Fibroblast of lung (primary cell): ENCODE results near the gene GNPTG. TPM values are rescaled to one million over a fixed set of nuclear protein-coding genes. Genes with fewer than 3 reads are reported as not detected.

Source experiments
- DNase-seq, 2 donors: peaks; one replicate each; pipeline versions ENCODE4 v3.0.0 to v3.0.0-alpha.2; 2010; ENCODE audit warnings: low read depth in 2 of 2
- H2AFZ ChIP-seq: 2 replicates; pipeline ENCODE4 v1.5.1; 2012; ENCODE audit warnings: low read length, control low read depth, inconsistent platforms
- H3K27ac ChIP-seq: 2 replicates; pipeline ENCODE4 v1.5.1; 2011; ENCODE audit warnings: low read length, control low read depth; ENCODE audit not compliant: insufficient read depth
- H3K27me3 ChIP-seq: 2 replicates; pipeline ENCODE4 v1.5.1; 2011; ENCODE audit warnings: mild to moderate bottlenecking, low read length; ENCODE audit not compliant: control insufficient read depth, insufficient read depth
- H3K36me3 ChIP-seq: 2 replicates; pipeline ENCODE4 v1.5.1; 2011; ENCODE audit warnings: low read length; ENCODE audit not compliant: control insufficient read depth, insufficient read depth
- H3K4me1 ChIP-seq: 2 replicates; pipeline ENCODE4 v1.5.1; 2011; ENCODE audit warnings: low read length; ENCODE audit not compliant: control insufficient read depth, insufficient read depth; ENCODE audit errors: extremely low read depth
- H3K4me2 ChIP-seq: 2 replicates; pipeline ENCODE4 v1.5.1; 2011; ENCODE audit warnings: low read length, control low read depth; ENCODE audit not compliant: insufficient read depth; ENCODE audit errors: extremely low read depth
- H3K4me3 ChIP-seq, 4 experiments: fragments of 200-600 bp in 1 of 4; sonication (generic) in 1 of 4; replicated peaks in 1 of 4; 2 replicates each; pipeline ENCODE4 v1.5.1; 2011 to 2016; ENCODE audit warnings: low read length in 4 of 4, low read depth in 3 of 4, mild to moderate bottlenecking in 3 of 4, control low read depth in 2 of 4, inconsistent platforms in 1 of 4, mixed read lengths in 1 of 4; ENCODE audit not compliant: insufficient read depth in 1 of 4; ENCODE audit errors: control extremely low read depth in 1 of 4
- H3K79me2 ChIP-seq: 2 replicates; pipeline ENCODE4 v1.5.1; 2012; ENCODE audit warnings: mild to moderate bottlenecking, low read length, inconsistent platforms; ENCODE audit not compliant: control insufficient read depth, insufficient read depth
- H3K9ac ChIP-seq: 2 replicates; pipeline ENCODE4 v1.5.1; 2011; ENCODE audit warnings: mild to moderate bottlenecking, low read length, control low read depth; ENCODE audit not compliant: insufficient read depth
- H3K9me3 ChIP-seq: 2 replicates; pipeline ENCODE4 v1.5.1; 2012; ENCODE audit warnings: low read depth, low read length; ENCODE audit not compliant: control insufficient read depth, insufficient read depth
- H4K20me1 ChIP-seq: 2 replicates; pipeline ENCODE4 v1.5.1; 2011; ENCODE audit warnings: low read length; ENCODE audit not compliant: control insufficient read depth, insufficient read depth; ENCODE audit errors: extremely low read depth
- EZH2 ChIP-seq: IDR thresholded peaks from 2 replicates; pipeline ENCODE4 v1.5.1; 2012; ENCODE audit warnings: low read length, control low read depth, mild to moderate bottlenecking; ENCODE audit errors: missing control alignments
- polyA plus RNA-seq, 2 donors: library from polyadenylated mRNA; depleted of rRNA in 1 of 2; stranded (reverse) in 1 of 2; unstranded in 1 of 2; fragments of >200 nt; gene quantifications; 2 replicates each; pipeline ENCODE4 v1.2.1, GENCODE V29; 2011 to 2012; ENCODE audit warnings: missing spikeins in 1 of 2
- total RNA-seq: library from RNA; depleted of rRNA; stranded (reverse); fragments of >200 nt; gene quantifications from 2 replicates; pipeline ENCODE4 v1.2.1, GENCODE V29; 2014
- TF ChIP-seq, protein P1 (sequence below), 2 donors: IDR thresholded peaks in 1 of 2; conservative IDR thresholded peaks in 1 of 2; 1 replicate in 1 of 2; 2 replicates in 1 of 2; pipeline ENCODE4 v1.5.1; 2011 to 2012; ENCODE audit warnings: low read length in 2 of 2, control low read depth in 1 of 2, inconsistent platforms in 1 of 2, low read depth in 1 of 2, mild to moderate bottlenecking in 1 of 2

The GNPTG gene
- total and polyA plus RNA-seq, 2 donors (not counting 1 experiment from before 2014, with no cell fraction given) = 40.8 to 43.2 TPM

DNA sequence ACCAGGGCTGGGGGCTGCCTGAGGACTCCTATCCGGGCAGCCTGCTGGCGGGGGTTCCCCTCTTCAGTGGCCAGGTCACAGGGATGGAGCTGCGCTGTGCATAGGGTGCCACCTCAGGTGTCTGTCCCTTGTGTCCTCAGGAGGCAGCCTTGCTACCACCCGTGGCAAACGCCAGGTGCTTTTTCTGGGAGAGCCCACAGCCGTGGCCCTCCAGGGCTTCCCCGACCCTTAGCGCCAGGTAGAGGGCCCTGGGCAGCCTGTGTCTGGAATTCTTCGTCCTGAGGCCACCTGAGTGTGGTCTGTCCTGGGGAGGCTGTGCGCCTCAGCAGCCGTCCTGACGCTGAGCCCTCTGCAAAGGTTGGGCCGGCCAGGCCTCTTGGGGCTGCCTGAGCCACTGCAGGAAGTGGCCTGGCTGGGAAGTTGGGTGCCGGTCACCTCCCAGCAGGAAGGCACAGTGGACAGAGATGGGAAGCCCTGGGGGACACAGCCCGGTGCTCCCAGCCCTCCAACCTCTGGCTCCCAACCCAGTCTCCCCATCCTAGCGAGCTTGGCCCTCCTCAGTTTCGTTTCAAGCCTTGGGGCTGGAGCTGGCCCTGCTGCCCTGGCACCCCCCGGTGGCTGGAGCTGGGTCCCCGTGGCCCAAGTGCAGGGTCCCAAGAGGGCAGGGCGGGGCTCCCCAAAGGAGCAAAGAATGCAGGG, 25.9 kb upstream of the GNPTG start:
- no peak overlapping the region for H3K4me3 ChIP-seq
- H3K4me1 ChIP-seq = no peaks in the 10 kb centered on the region
- H3K9ac ChIP-seq = no peak overlapping the region
- DNase-seq = no peak
- TF ChIP-seq, protein P1, sequence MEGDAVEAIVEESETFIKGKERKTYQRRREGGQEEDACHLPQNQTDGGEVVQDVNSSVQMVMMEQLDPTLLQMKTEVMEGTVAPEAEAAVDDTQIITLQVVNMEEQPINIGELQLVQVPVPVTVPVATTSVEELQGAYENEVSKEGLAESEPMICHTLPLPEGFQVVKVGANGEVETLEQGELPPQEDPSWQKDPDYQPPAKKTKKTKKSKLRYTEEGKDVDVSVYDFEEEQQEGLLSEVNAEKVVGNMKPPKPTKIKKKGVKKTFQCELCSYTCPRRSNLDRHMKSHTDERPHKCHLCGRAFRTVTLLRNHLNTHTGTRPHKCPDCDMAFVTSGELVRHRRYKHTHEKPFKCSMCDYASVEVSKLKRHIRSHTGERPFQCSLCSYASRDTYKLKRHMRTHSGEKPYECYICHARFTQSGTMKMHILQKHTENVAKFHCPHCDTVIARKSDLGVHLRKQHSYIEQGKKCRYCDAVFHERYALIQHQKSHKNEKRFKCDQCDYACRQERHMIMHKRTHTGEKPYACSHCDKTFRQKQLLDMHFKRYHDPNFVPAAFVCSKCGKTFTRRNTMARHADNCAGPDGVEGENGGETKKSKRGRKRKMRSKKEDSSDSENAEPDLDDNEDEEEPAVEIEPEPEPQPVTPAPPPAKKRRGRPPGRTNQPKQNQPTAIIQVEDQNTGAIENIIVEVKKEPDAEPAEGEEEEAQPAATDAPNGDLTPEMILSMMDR (conservative IDR thresholded peaks at IDR 0.05 in 1 of 2, IDR thresholded peaks at IDR 0.05 in 1 of 2; ENCODE audit: low read depth in 1 of 2, low read length in 2 of 2) = no peak
- no peak for TF ChIP-seq EZH2
- no peak overlapping the region for H2AFZ ChIP-seq
- H3K79me2 ChIP-seq = no peaks in the 10 kb centered on the region
- H3K36me3 ChIP-seq = peaks cover 16% of the 10 kb centered on the region
- no peaks in the 10 kb centered on the region for H3K9me3 ChIP-seq
- no peaks in the 10 kb centered on the region for H4K20me1 ChIP-seq
- H3K27ac ChIP-seq = no peak overlapping the region
- H3K4me2 ChIP-seq = no peak overlapping the region
- no peaks in the 10 kb centered on the region for H3K27me3 ChIP-seq

DNA sequence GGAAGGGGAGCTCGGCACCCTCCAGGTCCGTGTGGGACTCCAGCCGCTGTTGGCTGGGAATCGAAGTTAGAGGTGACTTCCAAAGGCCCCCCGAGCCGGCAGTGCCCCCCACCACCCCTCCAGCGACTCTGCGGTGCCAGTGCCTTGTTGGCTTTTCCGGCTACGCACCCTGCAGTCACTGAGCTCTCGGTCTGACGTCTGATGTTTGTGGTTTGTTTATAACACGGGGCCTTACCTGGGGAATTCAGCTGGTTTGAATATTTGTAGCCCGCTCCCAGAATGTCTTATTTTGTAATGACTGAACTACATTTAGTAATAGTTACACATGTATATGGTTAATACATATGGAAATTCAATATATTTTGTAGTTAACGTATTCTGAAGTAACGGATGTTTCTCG, 25.3 kb upstream of the GNPTG start:
- Histone ChIP-seq H4K20me1 (no peaks in the 10 kb centered on the region), H3K36me3 (peaks cover 15% of the 10 kb centered on the region), H3K4me2 (no peak overlapping the region), H3K4me3 (no peak overlapping the region), H2AFZ (no peak overlapping the region), H3K9me3 (no peaks in the 10 kb centered on the region), H3K27ac (no peak overlapping the region), H3K79me2 (no peaks in the 10 kb centered on the region), H3K9ac (no peak overlapping the region), H3K4me1 (no peaks in the 10 kb centered on the region), H3K27me3 (peaks cover under 1% of the 10 kb centered on the region)
- DNase-seq = no peak
- TF ChIP-seq, protein P1 (conservative IDR thresholded peaks at IDR 0.05 in 1 of 2, IDR thresholded peaks at IDR 0.05 in 1 of 2; ENCODE audit: low read depth in 1 of 2, low read length in 2 of 2) = no peak
- no peak for TF ChIP-seq EZH2

DNA sequence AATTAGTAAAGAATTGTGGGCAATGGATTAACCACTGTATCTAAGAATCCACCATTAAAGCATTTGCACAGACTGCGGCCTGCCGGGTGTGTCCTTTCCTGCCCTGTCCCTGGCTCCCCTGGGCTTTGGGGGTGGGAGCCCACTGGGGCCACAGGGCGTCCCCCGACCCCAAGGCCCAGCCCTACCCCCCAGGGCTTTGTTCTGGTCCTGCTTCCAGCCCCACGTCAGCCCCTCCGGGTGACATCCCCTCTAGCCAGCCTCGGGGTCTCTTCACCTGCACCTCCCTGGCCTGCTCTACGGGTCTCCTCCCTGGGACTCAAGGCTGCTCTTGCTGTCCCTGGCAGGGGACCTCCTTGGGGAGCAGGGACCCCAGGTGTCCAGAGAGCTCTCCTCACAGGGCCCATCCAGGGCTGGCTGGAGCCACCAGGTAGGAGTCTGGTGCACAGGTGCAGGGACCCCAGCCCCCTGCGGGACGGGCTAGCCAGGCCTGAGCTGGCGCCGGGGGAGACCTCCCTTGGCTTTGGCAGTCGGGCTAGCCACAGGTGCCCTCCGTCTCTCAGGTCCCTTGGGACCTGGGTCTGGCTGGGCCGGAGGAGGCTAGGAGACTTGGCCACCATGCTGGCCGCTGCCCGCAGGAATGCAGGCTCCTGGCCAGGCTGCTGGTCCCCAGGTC, 24.6 kb upstream of the GNPTG start:
- Histone ChIP-seq H3K79me2 (no peaks in the 10 kb centered on the region), H3K27ac (no peak overlapping the region)
- no peak for TF ChIP-seq EZH2
- TF ChIP-seq, protein P1 (conservative IDR thresholded peaks at IDR 0.05 in 1 of 2, IDR thresholded peaks at IDR 0.05 in 1 of 2; ENCODE audit: low read depth in 1 of 2, low read length in 2 of 2) = no peak

More for the DNA sequence above, 24.6 kb upstream of the GNPTG start:
- Histone ChIP-seq H3K27me3 (peaks cover 7% of the 10 kb centered on the region), H3K4me2 (no peak overlapping the region), H3K9ac (no peak overlapping the region), H3K36me3 (peaks cover 12% of the 10 kb centered on the region), H2AFZ (no peak overlapping the region), H3K9me3 (no peaks in the 10 kb centered on the region), H4K20me1 (no peaks in the 10 kb centered on the region), H3K4me1 (peaks cover 4% of the 10 kb centered on the region), H3K4me3 (no peak overlapping the region)
- DNase-seq = no peak
